NCI-H2107 (cell line): Measurements from ENCODE around the gene THSD1.
"Not testable (repeated sequence)": the region's sequence is repeated elsewhere in the genome, so short reads cannot be mapped to it uniquely, and the experiment has no call there.

Experiments
- DNase-seq: peaks from one replicate; lab custom pipeline; 2025; lab: John Stamatoyannopoulos, UW

THSD1 gene

DNA sequence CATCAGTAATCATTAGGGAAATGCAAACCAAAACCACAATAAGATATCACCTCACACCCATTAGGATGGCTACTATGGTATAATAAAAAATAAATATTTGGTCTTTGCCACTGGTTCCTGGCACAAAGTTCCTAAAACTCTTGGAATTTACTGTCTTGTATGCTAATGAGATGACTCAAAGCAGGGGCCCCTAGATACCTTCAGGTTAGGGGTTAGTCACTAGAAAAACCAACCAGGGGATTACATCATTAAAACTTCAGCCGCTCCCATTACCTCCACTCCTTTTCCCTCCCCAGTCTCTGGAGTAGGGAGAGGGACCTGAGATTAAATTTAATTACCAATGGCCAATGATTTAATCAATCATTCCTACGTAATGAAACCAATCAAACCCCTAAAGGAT lies 49.6 kb downstream of the THSD1 start:
- no peak for DNase-seq

DNA sequence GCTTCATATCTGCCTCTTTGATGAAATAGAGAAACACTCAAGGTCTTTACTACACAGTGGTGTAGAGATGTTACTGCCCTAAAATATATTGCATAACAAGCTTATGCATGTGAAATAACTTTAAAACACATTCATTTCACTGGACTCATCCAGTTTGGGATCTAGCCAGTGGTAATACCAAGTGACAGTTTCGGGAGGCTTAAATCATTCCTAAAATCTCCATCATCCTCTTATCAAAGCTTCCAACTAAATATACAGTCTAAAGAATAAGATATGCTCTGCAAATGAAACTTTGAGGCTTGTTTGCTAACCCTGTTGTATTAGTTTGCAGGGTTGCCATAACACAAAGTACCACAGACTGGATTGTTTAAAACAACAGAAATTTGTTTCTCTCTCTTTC lies 52.8 kb downstream of the THSD1 start:
- DNase-seq = no peak

DNA sequence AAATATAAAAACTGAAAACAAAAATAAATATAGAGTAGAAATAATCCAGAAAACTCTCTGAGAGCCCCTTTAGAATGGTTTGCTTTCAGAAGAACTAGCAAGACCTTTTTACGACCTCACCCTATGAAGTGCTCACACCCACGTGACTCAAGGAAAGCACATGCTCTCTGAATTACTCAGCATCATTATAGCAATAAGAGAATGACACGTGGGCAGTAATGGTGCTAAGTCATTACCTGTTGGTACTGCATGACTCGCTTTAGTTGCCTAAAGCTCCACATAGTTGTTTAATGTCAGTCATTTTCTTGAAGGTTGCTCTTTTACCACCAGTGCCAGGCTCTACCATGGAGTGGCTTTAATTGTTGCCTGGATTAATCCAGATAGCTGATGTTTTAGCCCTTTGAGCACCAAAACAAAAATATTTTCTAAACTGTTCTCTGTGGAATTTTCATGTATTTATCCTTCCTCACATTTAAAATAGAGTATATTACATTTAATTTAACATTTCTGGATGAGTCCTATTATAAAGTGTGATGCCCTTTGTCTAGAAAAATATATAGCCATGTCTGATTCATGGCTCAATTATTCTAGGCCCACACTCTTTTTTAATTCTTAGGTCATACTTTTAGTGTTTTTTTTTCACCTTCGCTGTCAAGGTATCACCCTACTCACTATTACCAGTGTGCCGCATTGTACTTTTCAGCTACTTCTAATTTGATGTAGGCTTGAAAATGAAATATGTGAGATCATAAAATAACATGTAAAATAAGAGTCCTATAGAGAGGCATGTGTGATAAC lies 56.8 kb downstream of the THSD1 start:
- no peak for DNase-seq

DNA sequence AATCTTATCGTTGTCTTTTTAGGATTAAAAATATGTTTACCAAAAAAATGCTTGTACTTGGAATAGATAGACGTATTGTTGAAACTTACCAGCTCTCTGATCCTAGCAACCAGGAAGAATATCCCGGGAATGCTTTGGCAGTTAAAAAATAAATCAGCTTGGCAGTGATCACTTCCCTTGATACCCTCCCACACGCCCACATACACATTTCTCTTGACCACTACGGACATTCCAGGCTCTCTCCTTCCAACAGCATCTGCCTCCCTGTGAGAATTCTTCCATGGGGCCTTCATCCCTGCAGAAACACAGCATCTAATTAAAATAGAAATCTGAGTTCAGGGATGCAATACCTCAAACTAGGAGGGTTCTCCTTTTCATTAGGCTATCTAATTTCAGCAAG lies 57.9 kb downstream of the THSD1 start:
- no peak for DNase-seq

DNA sequence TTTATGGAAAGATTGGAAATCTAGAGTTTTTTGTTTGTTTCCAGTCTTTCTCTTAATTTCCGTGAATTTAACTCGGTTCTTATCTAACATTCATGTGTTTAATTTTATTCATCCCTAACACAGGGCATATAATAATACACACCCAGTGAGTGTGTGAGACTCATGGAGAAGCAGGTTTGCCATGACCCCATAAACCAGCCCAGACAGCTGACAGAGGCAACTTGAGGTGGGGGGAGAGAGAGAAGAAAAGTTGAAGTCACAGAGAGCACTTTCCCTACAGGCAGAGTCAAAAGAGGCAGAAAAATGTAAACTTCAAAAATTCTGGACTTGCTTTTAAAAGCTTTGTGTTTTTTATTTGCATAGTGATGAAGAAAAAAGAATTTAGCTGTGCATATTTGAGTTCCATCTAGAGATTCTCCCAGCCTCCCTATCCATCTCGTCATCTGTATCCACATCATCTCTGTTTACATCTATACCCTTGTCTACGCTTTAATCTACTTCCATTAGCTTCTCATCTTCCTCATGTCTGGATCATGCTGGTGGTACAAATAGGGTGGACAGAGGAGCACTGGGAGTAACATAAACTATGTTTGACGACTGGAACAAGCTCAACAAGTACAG lies 60.2 kb downstream of the THSD1 start:
- no peak for DNase-seq

DNA sequence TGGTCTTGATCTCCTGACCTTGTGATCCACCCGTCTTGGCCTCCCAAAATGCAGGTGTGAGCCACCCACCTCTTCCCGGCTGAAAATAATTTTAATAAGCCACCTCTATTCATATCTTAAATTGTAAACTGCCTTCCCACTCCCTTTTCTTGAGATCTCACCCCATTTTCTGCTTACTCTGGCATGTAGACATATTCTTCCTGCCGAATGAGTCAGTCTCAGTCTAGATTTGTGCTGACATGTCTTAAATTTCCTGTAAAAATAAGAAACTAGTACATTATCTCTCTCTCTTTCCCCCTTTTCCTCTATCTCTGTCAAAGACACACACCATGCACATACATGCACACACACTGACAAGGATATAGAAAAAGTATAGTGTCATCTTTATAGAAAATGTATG lies 60.9 kb downstream of the THSD1 start:
- DNase-seq = no peak

DNA sequence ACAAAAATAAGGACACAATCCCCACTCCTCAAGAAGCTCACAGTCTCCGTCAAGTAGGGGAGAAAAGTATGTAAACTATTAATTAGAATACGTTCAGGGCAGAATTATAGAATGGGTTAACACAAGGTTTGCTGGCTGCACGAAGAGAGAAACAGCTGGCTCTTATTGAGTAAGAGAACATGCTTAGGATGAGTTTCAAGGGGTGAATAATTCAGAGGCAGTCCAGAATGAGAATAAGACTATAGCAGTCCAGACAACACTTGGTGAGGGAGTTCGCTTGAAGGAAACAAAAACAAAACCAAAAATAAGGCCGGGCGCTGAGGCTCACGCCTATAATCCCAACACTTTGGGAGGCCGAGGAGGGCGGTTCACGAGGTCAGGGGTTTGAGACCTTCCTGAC lies 61.9 kb downstream of the THSD1 start:
- no peak for DNase-seq

DNA sequence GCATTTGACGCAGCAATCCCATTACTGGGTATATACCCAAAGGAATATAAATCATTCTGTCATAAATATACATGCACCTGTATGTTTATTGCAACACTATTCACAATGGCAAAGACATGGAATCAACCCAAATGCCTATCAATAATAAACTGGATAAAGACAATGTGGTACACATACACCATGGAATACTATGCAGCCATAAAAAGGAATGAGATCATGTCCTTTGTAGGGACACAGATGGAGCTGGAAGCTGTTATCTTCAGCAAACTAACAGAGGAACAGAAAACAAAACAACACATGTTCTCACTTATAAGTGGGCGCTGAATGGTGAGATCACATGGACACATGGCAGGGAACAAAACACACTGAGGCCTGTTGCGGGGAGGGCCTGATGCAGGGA lies 63.8 kb downstream of the THSD1 start:
- not testable (repeated sequence) for DNase-seq

DNA sequence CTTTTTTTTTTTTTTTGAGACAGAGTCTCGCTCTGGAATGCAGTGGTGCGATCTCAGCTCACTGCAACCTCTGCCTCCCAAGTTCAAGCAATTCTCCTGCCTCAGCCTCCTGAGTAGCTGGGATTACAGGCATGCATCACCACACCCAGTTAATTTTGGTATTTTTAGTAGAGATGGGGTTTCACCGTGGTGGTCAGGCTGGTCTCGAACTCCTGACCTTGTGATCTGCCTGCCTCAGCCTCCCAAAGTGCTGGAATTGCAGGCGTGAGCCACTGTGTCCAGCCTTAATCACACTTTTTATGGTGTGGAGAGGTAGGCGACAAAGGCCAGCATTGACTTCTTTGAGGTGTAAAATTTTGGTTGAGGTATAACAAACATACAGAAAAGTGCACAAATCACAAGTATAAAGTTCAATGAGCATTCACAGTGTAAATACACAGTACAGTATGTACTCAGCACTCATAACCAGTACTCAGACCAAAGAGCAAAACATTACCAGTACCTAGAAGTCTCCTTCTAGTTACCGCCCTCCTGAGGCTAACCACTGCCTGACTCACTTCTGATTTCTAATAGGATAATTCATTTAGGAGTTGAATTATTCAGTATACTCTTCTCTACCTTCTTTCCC lies 68.0 kb downstream of the THSD1 start:
- not testable (repeated sequence) for DNase-seq

DNA sequence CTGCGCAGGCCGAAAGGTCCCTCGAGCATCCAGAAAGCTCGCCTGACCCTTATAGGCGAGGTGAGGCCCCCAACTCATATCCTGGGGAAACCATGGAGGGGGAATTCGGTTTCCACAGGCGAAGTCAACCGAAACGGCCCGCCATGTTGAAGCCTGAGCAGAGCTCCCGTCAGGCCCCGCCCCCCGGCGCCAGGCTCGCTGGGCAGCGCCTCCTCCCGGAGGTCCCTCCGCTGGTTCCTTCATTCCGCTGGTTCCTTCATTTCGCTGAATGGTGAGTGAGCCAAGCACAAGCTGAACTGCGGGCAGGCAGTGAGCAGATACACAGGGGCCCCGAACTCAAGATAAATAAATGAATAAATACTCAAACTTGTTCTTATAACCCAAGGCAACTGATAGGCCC lies 71.9 kb downstream of the THSD1 start:
- DNase-seq = not testable (repeated sequence)

DNA sequence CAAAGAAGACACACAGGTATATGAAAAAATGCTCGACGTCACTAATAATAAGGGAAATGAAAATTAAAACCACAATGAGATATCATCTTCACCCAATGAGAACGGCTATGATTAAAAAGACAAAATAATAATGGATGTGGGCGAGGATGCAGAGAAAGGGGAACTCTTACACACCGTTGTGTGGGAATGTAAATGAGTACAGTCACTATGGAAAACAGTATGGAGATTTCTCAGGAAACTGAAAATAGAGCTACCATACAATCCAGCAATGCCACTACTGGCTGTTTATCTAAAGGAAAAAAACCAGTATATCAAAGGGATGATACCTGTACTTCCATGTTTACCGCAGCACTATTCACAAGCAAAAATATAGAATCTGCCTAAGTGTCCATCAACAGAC lies 74.1 kb downstream of the THSD1 start:
- not testable (repeated sequence) for DNase-seq
